GM19372 (cell line): ENCODE data around the gene CTXND1.
A peak's percentile ranks its signal among the peaks of the same experiment; 100 is the strongest.

Experiments used
- ATAC-seq: cut with Tn5 transposase; IDR thresholded peaks from one replicate; pipeline ENCODE4 v1.9.1; 2021; ENCODE audit warnings: mild to moderate bottlenecking, low read depth, moderate library complexity; ENCODE audit not compliant: unreplicated experiment

Gene CTXND1

DNA sequence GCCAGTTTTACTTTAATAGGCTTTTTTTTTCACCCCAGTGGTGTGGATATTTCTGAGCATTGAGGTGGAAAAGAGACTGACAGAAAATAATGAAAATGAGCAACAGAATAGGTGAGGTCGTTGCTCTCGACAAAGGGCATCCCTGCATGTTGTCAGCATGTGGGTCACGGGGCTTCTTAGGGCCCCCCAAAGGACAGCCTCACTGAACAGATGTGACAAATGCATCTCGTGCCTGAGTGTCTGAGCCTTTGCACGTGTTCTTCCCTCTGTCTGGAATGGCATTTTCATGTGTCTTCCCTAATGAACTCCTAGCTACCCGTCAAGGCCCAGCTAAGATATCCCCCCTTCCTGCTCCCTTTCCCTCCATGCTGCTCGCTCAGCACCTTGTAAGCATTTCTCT lies 67.5 kb downstream of the CTXND1 start:
- ATAC-seq: no peak

DNA sequence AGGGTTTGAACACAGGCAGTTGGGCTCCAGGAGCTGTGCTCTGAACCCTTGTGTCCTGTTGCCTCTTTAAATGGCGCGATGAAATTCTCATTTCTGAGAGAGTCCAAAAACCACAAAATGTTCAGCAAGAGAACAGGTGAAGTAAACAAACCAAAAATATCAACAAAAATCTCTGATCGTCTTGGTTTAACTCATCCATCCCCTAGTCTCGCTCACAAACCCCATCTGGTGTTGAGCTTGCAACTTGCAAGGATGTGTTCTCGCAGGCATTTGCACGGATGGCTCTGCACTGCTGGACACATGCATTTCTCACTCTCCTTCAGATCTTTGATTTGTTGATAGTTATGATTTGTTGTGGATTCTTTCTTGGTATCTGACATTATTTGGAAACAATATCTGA lies 68.1 kb downstream of the CTXND1 start:
- no peak for ATAC-seq

DNA sequence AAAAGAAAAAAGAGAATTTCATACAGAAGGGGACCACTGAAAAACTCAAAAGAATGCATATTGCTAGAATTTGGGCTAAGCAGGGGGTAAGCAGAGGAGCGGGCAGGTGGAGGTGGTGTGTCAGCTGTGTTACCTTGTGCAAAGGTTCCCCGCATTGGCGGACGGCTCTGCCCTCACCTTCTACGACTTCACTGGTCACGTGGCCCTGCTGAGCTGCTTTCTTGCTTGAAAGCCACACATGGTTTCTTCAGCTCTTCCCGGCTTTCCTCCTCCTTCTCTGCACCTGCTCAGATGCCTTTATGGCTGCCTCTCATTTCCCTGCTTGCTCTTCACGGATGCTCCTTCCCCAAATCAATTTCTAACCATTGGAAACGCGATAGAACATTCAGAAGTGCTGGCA lies 68.7 kb downstream of the CTXND1 start:
- ATAC-seq: no peak

- ATAC-seq: no peak
Observed at GRCh38 chr15:80182611-80183261, 69.3 kb downstream of the CTXND1 start.

DNA sequence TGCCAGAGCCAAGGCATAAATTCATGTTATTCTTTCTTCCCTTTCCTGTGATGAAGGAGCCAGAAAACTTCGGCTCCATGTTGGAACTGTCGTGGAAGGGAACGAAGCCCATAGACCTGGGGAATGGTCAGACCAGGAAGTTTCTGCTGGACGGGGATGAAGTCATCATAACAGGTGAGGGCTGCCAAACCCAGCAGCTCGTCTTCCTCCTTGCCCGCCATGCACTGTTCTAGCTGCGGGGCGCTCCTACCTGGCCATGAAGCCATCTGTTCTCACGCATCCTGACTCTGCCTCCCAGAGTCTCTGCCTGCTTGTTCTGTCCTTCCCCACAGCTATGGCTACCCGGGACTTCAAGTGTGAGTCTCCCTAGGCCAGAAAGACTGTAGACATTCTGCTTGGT lies 71.0 kb downstream of the CTXND1 start:
- no peak for ATAC-seq

- ATAC-seq: no peak
Observed at GRCh38 chr15:80180468-80180867, 71.5 kb downstream of the CTXND1 start.

GRCh38 chr15:80179935-80180334 lies 72.1 kb downstream of the CTXND1 start:
- ATAC-seq: no peak

- no peak for ATAC-seq
Observed at GRCh38 chr15:80179025-80179759, 72.8 kb downstream of the CTXND1 start.

DNA sequence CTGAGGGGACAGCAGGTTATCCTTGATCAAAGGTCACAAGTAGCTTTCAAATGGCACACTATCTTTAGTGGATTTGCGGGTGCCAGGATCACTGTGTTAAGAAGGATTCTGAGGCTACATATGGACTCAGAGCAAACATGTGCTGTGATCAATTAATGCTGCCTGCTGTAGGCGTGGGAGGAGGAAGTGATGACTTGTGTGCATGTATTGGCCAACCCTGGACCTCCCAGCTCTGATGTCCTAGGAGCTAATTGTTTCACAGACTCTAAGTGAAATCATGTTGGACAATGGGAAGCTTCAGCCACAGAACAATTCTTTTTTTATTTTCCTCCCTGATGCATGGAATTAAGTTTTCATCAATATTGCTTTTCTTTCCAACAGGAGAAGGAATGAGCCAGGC lies 74.9 kb downstream of the CTXND1 start:
- ATAC-seq: no peak

- ATAC-seq: no peak
Observed at GRCh38 chr15:80176443-80176842, 75.6 kb downstream of the CTXND1 start.

DNA sequence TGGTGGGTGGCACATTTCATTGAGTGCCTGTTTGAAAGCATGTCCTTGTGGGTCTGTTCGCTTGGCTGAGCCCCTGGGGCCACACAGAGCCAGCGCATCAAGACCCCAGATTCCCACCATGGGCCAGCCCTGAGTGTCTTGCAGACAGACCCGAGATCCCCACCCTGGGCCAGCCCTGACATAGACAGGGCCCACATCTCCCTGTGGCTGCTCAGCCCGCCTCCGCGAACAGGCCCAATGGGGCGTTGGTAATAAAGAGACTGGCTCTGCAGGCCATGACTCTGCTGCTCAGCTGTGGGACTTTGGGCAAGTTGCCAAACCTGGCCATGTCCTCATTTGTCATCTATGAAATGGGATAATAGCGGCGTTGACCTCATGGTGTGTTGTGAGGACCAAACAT lies 76.6 kb downstream of the CTXND1 start:
- ATAC-seq: no peak

GRCh38 chr15:80174017-80174746 lies 77.8 kb downstream of the CTXND1 start:
- ATAC-seq: no peak

GRCh38 chr15:80173022-80173759 lies 78.8 kb downstream of the CTXND1 start:
- ATAC-seq: peak; percentile 82

- no peak for ATAC-seq
Observed at GRCh38 chr15:80172401-80172800, 79.6 kb downstream of the CTXND1 start.

DNA sequence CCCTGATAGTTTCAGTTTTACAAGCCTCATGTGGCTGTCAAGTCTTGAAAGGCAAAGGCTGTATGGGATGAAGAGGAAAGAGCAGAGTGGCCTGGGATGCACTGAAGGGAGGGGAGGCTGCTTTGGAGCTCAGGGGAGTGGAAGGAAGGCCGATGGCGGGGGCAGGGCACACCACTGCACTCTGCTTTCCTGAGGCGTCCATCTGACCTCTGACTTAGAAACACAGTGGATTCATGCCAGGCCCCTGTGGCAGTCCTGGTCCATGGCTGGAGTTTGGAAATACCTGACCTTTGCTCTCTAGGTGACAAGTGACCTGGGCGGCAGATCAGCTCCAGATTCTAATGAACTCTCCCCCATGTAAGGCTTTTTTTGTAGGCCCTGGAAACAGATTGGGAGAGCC lies 80.2 kb downstream of the CTXND1 start:
- no peak for ATAC-seq

DNA sequence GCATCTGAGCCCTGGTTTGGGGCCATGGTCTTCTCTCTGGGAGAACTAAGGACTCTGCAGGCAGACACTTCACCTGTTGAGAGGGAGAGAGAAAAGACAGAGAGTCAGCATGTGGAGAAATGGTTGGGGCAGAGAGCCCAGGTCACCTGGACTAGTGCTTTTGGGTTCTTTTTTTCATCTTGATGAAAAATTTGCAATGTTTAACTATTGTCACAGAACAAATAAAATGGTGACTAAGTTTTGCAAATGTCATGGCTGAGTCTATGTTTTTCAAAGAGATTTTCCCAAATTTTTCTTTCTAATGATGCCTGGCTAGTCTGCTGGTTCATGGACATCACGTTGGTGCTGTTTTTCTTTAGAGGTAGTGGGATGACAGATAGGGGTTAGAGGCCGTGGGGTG lies 81.4 kb downstream of the CTXND1 start:
- ATAC-seq: no peak

GRCh38 chr15:80169768-80170357 lies 82.2 kb downstream of the CTXND1 start:
- no peak for ATAC-seq

- no peak for ATAC-seq
Observed at GRCh38 chr15:80168421-80168820, 83.6 kb downstream of the CTXND1 start.

- ATAC-seq: no peak
Observed at GRCh38 chr15:80167936-80168335, 84.1 kb downstream of the CTXND1 start.

DNA sequence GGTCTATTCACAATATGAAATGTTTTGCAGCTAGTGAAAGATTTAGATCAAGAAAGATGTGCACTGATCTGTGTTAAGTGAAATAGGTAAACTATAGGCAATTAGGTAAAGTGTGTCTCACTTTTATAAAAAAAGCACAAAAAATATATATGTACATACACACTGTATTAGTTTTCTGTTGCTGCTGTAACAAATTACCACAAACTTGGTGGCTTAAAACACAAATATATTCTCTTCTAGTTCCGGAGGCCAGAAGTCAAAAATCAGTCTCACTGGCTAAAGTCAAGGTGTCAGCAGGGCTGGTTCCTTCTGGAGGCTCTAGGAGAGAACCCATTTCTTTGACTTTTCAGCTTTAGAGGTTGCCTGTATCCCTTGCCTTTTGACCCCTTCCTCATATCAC lies 88.1 kb downstream of the CTXND1 start:
- ATAC-seq: no peak

- ATAC-seq: no peak
Observed at GRCh38 chr15:80163217-80163616, 88.8 kb downstream of the CTXND1 start.
